Osteoblast (primary cell): ENCODE results near the gene TACC2. TPM values are rescaled to one million over a fixed set of nuclear protein-coding genes. Genes with fewer than 3 reads are reported as not detected.

ENCODE experiments used
- DNase-seq: peaks from one replicate; pipeline ENCODE4 v3.0.0; 2011; ENCODE audit warnings: low spot score, mixed read lengths; ENCODE audit not compliant: insufficient read length; ENCODE audit errors: missing footprints
- H2AFZ ChIP-seq: 2 replicates; pipeline ENCODE4 v1.6.0; 2011; ENCODE audit warnings: mild to moderate bottlenecking, low read length
- H3K27ac ChIP-seq: 2 replicates; pipeline ENCODE4 v1.5.1; 2011; ENCODE audit warnings: mild to moderate bottlenecking, low read depth, low read length, moderate library complexity
- H3K27me3 ChIP-seq: 2 replicates; pipeline ENCODE4 v1.6.0; 2012; ENCODE audit warnings: mild to moderate bottlenecking, control low read depth, inconsistent platforms, low read length, moderate library complexity; ENCODE audit not compliant: insufficient read depth
- H3K36me3 ChIP-seq: 2 replicates; pipeline ENCODE4 v1.5.1; 2011; ENCODE audit warnings: mild to moderate bottlenecking, low read length, control low read depth, moderate library complexity; ENCODE audit not compliant: insufficient read depth
- H3K4me1 ChIP-seq: 2 replicates; pipeline ENCODE4 v1.5.1; 2011; ENCODE audit warnings: mild to moderate bottlenecking, low read length, control low read depth, moderate library complexity; ENCODE audit not compliant: insufficient read depth
- H3K4me2 ChIP-seq: 2 replicates; pipeline ENCODE4 v1.6.0; 2011; ENCODE audit warnings: mild to moderate bottlenecking, low read length; ENCODE audit not compliant: insufficient read depth
- H3K4me3 ChIP-seq: fragments of 200-600 bp; sonication (generic); 3 replicates; pipeline ENCODE4 v1.5.1; 2012; ENCODE audit warnings: mild to moderate bottlenecking, low read length, inconsistent platforms; ENCODE audit not compliant: insufficient read depth
- H3K79me2 ChIP-seq: 2 replicates; pipeline ENCODE4 v1.6.0; 2012; ENCODE audit warnings: mild to moderate bottlenecking, low read length, control low read depth, inconsistent platforms; ENCODE audit not compliant: insufficient read depth
- H3K9me3 ChIP-seq: 2 replicates; pipeline ENCODE4 v1.5.1; 2011; ENCODE audit warnings: low read depth, low read length, control low read depth
- H4K20me1 ChIP-seq: 2 replicates; pipeline ENCODE4 v1.6.0; 2012; ENCODE audit warnings: mild to moderate bottlenecking, low read length, control low read depth; ENCODE audit not compliant: insufficient read depth
- CTCF ChIP-seq: IDR thresholded peaks from 2 replicates; pipeline ENCODE4 v1.5.1; 2011; ENCODE audit warnings: mild to moderate bottlenecking, low read depth, low read length, moderate library complexity; ENCODE audit errors: extremely low read depth
- total RNA-seq: library from RNA; depleted of rRNA; stranded (reverse); fragments of >200 nt; gene quantifications from 2 replicates; pipeline ENCODE4 v1.2.3, GENCODE V29; 2012

The TACC2 gene
- total RNA-seq, 1 donor: 5.8 TPM

- no peaks in the 10 kb centered on the region for H3K79me2 ChIP-seq
- no peaks in the 10 kb centered on the region for H3K27me3 ChIP-seq
- H4K20me1 ChIP-seq: no peaks in the 10 kb centered on the region
- no peak overlapping the region for H3K27ac ChIP-seq
- H3K4me2 ChIP-seq: no peak overlapping the region
- peak; percentile 58 for DNase-seq
- no peaks in the 10 kb centered on the region for H3K9me3 ChIP-seq
- no peaks in the 10 kb centered on the region for H3K36me3 ChIP-seq
- H2AFZ ChIP-seq: no peak overlapping the region
- peaks cover 3% of the 10 kb centered on the region for H3K4me1 ChIP-seq
- no peak for TF ChIP-seq CTCF
- no peak overlapping the region for H3K4me3 ChIP-seq
Measured at GRCh38 chr10:122258136-122259074, 269.4 kb downstream of the TACC2 start.

- H3K27ac ChIP-seq: no peak overlapping the region
Measured at GRCh38 chr10:122259075-122259466, 270.1 kb downstream of the TACC2 start.

GRCh38 chr10:122261584-122261983 lies 272.6 kb downstream of the TACC2 start:
- H3K36me3 ChIP-seq: no peaks in the 10 kb centered on the region
- no peaks in the 10 kb centered on the region for H4K20me1 ChIP-seq
- DNase-seq: no peak
- H3K27ac ChIP-seq: no peak overlapping the region
- TF ChIP-seq CTCF: no peak
- H3K4me3 ChIP-seq: no peak overlapping the region
- H2AFZ ChIP-seq: no peak overlapping the region
- H3K9me3 ChIP-seq: no peaks in the 10 kb centered on the region
- no peaks in the 10 kb centered on the region for H3K27me3 ChIP-seq
- no peak overlapping the region for H3K4me2 ChIP-seq
- no peaks in the 10 kb centered on the region for H3K79me2 ChIP-seq
- peaks cover 17% of the 10 kb centered on the region for H3K4me1 ChIP-seq

More at GRCh38 chr10:122259075-122259466, 270.1 kb downstream of the TACC2 start:
- H4K20me1 ChIP-seq: no peaks in the 10 kb centered on the region
- H3K36me3 ChIP-seq: no peaks in the 10 kb centered on the region
- H3K79me2 ChIP-seq: no peaks in the 10 kb centered on the region
- no peak for TF ChIP-seq CTCF
- H3K4me1 ChIP-seq: peaks cover 7% of the 10 kb centered on the region
- peak; percentile 52 for DNase-seq
- no peak overlapping the region for H3K4me2 ChIP-seq
- H2AFZ ChIP-seq: no peak overlapping the region
- no peaks in the 10 kb centered on the region for H3K27me3 ChIP-seq
- no peaks in the 10 kb centered on the region for H3K9me3 ChIP-seq
- no peak overlapping the region for H3K4me3 ChIP-seq

- peak overlapping the region; percentile 51 for H3K27ac ChIP-seq
- no peak for TF ChIP-seq CTCF
- H3K4me3 ChIP-seq: peak overlapping the region; percentile 50
- H3K36me3 ChIP-seq: no peaks in the 10 kb centered on the region
- H3K4me2 ChIP-seq: peak overlapping the region; percentile 81
- H3K9me3 ChIP-seq: no peaks in the 10 kb centered on the region
- H4K20me1 ChIP-seq: no peaks in the 10 kb centered on the region
- H3K27me3 ChIP-seq: no peaks in the 10 kb centered on the region
- no peaks in the 10 kb centered on the region for H3K79me2 ChIP-seq
- peaks cover 14% of the 10 kb centered on the region for H3K4me1 ChIP-seq
- H2AFZ ChIP-seq: no peak overlapping the region
- peak; percentile 58 for DNase-seq
Measured at GRCh38 chr10:122263971-122264370, 275.0 kb downstream of the TACC2 start.
